Measurements from ENCODE around the gene CLP1.

Gene CLP1

DNA sequence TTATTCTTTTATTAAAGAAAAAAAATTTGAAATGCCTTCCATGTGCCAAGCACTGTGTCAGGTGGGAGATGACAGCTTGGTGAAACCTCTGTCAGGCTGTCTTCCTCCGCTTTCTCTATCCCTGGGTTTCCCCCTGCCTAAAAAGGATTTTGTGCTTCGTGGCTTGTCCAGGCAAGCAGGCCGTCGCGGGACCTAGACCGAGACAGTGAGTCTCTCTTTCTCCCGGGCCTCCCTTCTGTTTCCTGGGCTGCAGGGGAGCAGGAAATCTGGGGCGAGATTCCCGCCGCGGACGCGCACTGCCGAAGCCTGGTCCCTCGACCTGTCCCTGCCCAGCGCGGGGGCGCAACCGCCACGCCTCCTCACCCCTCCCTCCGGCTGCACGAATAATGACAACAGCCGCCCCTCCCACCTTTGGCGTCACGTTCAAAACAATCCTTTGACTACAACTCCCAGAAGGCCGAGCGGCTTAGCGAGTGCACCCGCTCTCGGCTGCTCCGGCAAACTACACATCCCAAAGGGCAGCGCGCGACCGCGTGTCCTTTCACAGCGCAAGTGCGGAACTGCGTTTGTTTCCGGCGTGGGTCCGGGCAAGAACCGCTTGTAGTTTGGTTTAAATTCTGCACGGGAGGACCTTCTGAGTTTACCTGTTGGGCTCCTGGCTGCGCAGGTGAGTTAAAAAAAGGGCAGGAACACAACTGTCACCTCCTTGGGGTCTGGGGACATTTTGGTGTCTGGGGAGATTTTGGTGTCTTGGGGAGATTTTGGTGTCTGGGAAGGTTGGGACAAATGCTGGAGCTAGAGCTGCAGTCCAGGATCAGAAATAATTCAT is at the start of gene CLP1:
TSS of gene CLP1 (plus strand) at position 569 of the 829 bp plus-strand sequence. CDS start 1,715 bp downstream, outside the sequence.
- FAIRE-seq = peak; percentile 93

DNA sequence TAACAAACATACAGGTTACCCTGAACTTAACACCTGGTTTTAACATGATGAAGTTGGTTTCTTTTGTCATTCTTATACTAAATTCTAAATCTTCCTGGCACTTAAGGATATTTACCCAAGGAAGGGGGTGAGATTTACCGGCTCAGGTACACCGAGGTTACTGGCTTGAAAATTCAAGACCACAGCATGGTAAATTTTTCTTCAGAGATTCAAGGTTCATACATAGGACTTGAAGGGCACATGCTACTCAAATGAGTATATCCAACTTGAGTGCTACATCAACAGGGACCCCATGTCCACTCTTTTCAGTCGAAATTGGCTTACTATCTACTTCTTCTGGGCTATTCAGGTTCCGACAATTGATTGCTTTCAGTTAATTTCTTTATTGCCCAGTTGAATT is 47.4 kb upstream of the CLP1 start:
- FAIRE-seq = no peak

More for the DNA sequence above, at the start of gene CLP1:
- DNase-seq (ENCODE audit: low spot score) = peak; percentile 94

DNA sequence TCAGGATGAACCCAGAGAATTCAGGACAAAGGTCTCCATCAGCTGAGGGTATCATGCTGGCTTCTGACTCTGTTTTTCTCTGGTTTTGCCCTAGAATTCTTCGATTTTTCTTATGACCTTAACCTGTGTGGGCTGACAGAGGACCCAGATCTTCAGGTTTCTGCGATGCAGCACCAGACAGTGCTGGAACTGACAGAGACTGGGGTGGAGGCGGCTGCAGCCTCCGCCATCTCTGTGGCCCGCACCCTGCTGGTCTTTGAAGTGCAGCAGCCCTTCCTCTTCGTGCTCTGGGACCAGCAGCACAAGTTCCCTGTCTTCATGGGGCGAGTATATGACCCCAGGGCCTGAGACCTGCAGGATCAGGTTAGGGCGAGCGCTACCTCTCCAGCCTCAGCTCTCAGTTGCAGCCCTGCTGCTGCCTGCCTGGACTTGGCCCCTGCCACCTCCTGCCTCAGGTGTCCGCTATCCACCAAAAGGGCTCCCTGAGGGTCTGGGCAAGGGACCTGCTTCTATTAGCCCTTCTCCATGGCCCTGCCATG is 43.3 kb upstream of the CLP1 start:
- FAIRE-seq (no peak), DNase-seq (ENCODE audit: low spot score) (no peak)

More for the DNA sequence above, 47.4 kb upstream of the CLP1 start:
- no peak for DNase-seq (ENCODE audit: low spot score)

DNA sequence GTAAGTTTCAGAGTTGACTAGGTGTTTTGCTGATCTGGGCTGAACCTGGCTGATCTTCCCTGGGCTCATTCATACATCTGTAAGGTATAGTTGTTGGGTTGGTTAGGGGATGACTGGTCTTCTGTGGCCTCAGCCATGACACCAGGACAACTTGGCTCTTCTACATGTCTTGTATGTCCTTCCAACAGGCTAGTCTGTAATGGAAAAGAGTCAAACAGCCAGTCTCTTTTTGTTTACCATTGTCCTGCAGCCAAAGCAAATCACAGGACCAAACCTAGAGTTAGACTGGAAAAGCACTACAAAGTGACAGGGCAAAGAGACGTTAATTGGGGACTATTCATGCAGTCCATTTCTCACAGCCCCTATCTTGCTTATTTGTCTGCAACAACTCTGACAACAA is 42.3 kb upstream of the CLP1 start:
- no peak for DNase-seq (ENCODE audit: low spot score)

DNA sequence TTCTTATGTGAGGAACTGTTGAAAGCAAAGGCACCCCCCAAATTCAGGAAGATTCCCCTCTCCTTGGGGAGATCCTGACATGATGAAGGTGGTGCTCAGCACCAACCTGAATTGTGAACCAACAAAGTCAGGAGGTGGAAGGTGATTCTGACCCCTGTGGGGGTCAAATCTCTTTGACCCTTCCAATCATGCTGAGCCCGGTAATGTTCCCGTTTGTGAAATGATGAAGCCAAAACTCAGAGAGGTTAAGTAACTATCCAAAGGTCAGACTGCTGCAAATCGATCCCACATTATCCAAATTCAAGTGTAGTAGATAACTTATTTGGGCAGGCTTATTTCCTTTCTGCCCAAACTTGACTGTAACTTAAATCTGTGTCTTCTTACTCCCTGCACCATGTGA is 41.0 kb upstream of the CLP1 start:
- DNase-seq (ENCODE audit: low spot score) (no peak), FAIRE-seq (no peak)

More for the DNA sequence above, 42.3 kb upstream of the CLP1 start:
- FAIRE-seq = no peak

DNA sequence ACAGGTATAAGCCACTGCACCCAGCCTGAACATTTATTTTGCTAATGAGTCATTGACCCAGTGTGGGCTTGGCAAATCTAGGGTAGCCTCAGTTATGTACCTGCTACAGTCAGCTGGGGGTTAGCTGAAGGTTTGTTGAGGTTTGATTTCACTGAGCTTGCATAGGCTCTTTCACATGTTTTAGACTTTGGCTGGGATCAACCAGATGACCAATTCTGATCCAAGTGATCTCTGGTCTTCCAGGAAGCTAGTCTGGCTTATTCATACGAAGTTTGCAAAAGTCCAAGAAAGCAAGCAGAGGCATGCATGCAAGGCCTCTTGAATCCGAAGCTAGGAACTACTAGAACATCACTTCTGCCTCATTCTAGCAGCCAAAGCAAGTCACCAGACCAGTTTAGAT is 39.1 kb upstream of the CLP1 start:
- DNase-seq (ENCODE audit: low spot score) (no peak), FAIRE-seq (no peak)

DNA sequence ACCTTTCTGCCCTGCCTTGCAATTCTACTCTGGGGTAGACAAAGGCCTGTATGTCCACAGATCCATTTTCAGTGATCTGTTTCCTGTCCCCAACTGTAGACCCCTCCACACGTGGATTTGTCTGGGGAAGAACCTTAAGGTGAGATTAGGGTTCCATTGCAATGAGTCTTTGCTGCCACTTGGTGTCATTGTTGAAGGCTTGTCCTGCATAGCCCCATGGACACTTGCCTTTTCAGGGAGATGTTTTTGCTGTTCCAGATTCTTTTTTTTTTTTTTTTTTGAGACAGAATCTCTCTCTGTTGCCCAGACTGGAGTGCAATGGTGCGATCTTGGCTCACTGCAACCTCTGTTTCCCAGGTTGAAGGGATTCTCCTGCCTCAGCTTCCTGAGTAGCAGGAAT is 38.2 kb upstream of the CLP1 start:
- FAIRE-seq (no peak), DNase-seq (ENCODE audit: low spot score) (no peak)

DNA sequence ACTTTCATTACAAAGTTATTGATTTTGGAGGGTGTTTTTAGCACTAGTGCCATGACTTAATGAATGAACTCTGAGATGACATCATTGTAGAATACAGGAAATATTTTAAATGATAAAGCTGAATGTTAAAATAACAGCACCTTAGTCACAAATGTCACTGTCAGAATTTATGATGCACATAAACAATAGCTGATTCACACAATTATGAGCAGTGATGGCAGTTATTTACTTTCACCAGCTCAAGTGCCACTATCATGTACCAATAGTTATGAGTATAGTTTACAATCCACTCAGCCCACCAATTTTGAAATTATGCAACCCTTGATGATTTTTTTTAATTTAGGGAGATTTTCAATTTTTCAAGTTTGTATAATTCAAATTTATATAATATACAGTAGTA is 37.1 kb upstream of the CLP1 start:
- FAIRE-seq (no peak), DNase-seq (ENCODE audit: low spot score) (no peak)

DNA sequence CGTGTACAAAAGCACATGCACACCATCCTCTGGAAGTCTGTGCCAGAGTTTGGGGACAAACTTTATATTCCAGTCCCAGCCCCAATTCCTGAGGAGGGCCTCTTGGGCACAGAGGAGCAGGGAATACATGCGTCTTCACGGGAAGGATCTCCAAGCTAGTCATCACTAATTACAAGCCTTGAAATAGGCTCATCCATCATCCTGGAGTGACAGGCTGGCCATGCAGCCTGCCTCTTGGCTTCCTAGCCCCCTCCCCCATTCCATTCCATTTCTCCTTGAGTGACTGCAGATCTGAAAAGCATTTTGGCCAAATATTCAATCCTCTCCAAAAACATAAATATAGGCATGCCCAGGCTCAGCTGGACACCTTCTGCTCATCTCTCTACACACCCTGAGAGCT is 35.3 kb upstream of the CLP1 start:
- DNase-seq (ENCODE audit: low spot score) (no peak), FAIRE-seq (no peak)

DNA sequence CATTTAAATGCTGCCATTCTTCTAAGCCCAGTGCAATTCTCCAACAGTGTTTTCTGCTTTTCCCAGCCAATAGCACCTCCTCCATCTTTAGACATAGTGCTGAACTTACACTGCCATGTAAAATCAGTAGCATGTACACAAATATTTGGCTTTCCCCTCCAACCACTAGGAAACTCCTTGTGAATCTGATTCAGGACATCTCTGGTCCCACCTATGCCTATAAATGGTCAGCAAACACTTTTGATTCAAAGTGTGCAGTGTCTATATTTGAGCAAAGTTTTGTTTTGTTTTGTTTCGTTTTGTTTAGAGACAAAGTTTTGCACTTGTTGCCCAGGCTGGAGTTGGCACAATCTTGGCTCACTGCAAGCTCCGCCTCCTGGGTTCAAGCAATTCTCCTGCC is 32.7 kb upstream of the CLP1 start:
- FAIRE-seq (no peak), DNase-seq (ENCODE audit: low spot score) (no peak)

DNA sequence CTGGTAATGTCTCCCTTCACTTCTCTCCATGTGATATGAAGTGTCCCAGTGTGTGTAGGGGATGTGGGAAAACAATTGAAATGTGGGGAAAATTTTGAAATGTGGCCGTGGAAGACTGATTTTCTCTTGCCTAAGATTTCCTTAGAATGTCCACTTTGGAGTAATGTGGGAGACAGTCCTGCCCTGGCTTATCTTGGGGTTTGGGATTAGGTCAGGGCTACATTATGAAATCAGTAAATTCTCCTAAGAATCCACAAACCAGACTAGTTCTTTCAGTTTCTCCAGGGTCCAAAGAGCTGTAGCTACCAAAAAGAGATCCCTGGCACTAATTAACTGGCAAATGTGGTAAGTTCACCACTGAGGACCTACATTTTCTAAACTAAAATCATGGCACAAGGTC is 30.7 kb upstream of the CLP1 start:
- DNase-seq (ENCODE audit: low spot score) (no peak), FAIRE-seq (no peak)

DNA sequence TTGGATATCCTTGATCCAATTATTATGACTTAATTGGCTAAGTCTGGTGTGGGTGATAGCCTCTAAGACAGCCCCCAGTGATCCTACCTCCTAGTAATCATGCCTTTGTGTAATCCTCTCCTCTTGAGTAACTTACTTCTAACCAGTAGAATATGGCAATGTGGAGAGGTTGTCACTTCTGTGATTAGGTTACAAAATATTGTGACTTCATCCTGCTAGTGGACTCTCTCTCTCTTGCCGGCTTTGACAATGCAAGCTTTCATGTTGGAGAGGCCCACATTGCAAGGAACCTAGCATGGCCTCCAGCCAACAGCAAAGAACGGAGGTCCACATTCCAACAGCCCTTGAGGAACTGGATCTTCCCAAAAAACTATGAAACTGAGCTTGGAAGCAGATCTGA is 27.4 kb upstream of the CLP1 start:
- no peak for FAIRE-seq

DNA sequence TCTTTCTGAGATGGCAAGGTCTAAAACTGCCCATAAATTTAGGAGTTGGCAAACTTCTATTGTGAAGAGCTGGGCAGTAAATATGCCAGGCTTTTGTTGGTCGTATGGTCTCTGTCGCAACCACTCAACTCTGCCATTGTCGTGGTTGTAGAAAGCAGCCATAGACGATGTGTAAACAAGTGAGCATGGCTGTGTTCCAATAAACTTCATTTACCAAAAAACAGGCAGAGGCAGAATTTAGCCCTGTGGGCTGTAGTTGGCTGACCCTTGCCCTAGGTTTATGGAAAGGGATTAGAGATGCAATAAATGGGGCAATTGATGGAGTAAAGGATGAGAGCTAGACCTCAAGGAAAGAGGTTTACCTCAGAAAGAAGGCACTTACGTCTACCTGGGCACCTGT is 25.4 kb upstream of the CLP1 start:
- FAIRE-seq (no peak), DNase-seq (ENCODE audit: low spot score) (no peak)

More for the DNA sequence above, 27.4 kb upstream of the CLP1 start:
- DNase-seq (ENCODE audit: low spot score) = no peak

DNA sequence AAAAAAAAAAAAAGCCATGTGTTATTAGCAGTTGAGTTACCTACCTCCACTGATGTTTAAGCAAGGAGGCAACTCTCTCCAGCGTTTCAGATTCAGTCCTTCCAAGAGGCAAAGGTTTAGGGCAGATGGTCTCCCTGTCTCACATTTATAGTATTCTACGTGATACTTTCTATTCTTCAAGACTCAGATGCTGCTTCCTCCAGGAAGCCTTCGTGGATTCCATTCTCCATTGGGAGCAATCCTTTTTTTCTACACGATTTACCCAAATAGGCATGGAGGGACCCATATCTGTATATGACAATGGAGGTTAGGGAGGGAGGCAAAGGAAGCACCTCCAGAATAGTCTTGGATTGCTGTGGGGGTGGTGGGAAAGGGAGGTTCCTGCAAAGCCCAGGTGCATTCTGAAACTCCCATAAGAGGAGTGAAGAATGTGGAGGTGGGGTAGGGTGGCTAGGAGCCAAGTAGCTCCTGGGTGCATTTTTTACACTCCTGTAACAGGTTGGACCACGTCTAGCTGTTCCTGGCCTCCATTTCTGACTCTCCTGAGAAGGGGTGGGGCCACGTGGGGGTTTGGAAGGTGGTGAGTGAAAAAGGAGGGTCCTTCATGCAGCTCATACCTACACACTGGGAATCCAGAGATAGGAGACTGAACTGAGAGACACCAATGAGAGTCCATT is 24.0 kb upstream of the CLP1 start:
- DNase-seq (ENCODE audit: low spot score) = no peak
- FAIRE-seq = no peak

DNA sequence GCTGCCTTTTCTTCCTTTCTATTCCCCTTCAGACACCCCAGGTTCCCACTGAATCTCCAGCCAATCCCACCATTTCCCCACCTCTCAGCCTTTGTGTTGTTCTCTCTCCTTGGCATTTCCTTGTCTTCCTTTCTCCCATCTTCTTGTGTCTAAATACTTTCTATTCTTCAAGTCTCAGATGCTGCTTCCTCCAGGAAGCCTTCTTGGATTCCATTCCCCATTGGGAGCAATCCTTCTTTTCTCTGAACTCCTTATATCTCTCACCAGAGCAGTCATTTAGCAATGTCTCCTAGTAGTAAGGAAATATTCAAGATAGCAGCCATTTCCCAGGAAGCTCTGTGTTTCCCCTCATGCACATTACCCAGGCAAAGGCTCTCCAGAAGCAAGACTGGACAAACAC is 23.3 kb upstream of the CLP1 start:
- FAIRE-seq (no peak), DNase-seq (ENCODE audit: low spot score) (no peak)

DNA sequence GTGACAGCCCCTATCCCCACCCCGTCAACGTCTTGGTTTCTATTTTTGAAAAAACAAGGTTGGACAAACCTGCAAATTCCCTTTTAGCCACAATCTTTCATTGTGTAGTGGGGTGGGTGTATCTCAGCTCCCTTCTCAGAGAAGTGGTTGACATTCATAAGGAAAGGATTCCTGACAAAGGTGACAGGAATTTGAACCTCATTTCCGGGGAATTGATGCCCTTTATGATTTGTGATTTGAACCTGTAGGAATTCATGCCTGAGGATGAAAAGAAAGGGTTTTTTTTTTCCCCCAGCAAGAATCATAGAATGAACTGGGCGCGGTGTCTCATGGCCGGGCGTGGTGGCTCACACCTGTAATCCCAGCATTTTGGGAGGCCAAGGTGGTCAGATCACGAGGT is 22.3 kb upstream of the CLP1 start:
- FAIRE-seq (no peak), DNase-seq (ENCODE audit: low spot score) (no peak)

DNA sequence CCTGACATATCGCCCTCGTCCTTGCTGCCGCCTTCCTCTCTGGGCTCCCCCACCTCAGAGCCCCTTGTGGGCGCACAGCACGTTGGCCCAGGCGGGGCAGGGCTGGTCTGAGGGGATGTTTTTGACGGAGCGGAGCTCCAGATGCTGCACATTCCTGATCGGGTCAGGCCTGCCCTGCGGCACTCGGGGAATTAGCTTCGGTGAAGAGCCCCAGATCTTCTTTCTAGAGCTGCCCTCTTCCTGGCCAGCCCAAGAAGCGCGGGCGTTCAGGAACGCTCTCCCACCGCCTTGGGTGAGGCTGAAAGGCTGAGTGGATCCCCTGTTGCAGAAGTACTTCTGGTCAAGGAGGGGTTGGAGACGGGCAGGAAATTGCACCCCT is 19.9 kb upstream of the CLP1 start:
- no peak for FAIRE-seq
- DNase-seq (ENCODE audit: low spot score) = peak; percentile 40

DNA sequence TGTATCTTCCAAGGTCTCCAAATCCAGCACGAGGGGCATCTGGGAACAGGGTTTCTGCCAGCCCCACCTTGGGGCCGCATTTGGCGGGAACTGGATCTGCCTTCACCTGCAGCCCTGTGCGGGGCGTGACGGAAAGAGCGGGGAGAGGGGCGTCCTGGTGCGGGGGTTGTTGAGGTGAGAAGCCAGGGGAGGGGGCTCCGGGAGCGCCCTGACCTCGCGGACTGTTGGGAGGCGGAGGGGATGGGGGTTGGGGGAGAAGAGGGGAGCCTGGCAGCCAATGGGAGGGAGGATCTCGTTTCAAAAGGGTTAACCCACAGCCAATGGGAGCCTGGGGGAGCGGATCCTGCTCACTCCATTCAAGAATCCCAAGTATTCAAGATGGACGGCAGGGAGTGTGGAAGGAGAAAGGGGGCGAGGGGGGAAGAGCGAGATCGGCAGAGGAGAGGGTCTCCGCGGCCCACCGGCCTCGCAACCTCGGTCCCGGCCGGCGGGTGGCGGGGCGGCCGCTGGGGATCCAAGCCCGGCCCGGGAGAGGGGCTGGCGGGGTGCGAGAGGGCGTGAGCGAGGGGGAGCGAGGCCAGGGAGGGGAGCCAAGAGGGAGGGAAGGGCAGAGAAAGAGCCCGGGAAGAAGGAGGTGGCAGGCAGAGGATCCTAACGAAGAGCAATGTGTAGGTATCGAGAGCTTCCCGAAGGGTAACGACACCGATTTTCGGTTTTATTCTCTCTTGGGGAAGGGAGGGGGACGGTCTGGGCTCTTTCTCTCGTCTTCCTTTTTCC is 19.4 kb upstream of the CLP1 start:
- DNase-seq (ENCODE audit: low spot score) (peak; percentile 96), FAIRE-seq (peak; percentile 13)

DNA sequence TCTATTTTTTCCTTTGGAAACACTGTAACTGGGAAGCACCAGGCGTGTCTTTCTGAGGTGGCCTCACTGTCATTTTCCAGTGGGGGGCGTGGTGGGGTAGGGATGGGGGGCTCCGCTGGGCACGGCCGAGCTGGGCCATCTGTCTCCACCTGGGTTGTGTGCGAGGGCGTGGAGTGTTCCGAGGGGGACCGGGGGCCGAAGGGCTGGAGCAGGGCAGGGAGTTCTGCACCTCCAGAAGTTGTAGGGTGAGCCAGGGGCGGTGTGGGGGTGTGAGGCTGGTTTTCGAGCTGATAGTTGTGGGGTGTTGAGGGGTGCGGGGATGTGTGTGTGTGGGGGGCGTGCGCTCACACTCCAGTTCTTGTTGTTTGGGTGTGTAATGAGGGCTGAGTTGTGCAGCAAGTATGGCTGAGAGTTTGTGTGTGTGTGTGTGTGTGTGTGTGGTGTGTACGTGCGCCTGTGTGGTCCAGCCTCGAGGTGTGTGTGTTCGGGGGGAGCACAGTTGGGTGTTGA is 18.7 kb upstream of the CLP1 start:
- FAIRE-seq (peak; percentile 56), DNase-seq (ENCODE audit: low spot score) (no peak)

DNA sequence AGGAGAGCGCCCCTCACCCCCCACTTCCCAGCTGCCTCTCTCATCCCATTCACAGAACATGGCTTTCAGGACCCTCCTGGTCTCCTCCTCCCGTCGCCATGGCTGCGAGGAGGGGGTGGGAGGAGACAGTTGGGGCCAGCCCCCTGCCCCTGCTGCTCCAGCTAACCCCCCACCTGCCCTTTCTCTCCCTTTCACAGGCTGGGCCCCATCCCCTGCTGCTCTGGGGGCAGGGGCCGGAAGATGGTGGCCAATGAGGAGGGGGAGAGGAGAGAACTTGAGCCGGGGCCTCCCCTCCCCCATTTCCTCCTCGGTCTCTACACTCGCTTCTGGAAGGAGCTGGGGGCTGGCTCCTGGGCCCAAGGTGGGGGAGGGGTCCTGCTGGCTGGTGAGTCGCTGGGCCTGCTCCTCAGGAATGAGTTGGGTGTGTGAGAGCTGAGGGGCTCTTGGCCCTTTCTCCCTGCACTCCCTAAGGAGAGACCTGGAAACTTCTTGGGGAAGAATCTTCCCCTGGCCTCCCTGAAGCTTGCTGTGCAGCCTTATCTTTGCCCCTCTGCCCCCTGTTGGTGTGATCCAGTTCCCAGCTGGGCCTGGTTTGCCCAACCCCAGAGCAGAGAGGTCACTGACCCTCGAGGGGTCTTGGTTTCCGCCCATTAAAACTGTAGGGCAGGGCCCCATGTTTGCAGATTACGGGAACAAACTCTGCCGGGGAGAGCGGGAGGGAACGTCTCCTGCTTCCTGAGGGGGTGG is 18.1 kb upstream of the CLP1 start:
- FAIRE-seq = peak; percentile 5
- peak; percentile 64 for DNase-seq (ENCODE audit: low spot score)

All from urothelium cell line (cell line).